GM12874 (cell line): Measurements from ENCODE around the gene HPS4.

ENCODE experiments used
- TF ChIP-seq, protein P1 (sequence below): IDR thresholded peaks from 2 replicates; pipeline ENCODE4 v1.5.1; 2011; ENCODE audit warnings: low read depth, mild to moderate bottlenecking, control low read depth, low read length, moderate library complexity; ENCODE audit not compliant: insufficient read depth

HPS4 gene

DNA sequence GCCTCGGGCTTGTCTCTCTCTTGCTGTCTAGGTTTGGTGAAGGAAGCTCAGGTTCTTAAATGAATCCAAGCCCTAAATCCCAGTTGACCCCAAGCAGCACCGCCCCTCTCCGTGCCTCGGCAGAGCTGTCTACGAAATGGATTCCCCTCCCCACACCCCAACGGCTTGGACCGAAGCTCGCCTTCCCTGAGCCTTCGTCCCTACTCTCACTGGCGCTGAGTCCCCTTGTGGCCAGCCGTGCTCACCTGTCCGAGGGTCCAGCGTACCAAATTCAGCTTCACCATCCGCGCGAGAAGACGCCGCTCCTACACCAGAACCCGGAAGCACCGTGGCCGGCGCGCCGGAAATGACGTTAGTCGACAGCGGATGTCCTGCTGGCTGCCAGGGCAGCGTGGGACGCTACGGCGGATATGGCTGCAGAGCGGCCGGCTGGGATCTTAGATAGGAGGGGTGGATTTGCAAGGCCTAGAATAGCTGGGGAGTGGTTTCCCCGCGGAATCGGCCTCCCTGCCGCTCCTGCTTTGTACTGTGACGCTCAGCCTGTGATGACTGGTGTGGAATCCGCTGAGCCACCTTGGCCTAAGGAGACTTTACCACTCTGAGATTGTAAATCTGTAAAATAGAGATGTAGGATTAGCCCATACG lies 28.7 kb upstream of the HPS4 start, which contains the start of gene TFIP11:
TFIP11 (minus strand) TSS at position 325 of the 645 bp plus-strand sequence. CDS start 2,201 bp downstream, outside the sequence.
- TF ChIP-seq, protein P1, sequence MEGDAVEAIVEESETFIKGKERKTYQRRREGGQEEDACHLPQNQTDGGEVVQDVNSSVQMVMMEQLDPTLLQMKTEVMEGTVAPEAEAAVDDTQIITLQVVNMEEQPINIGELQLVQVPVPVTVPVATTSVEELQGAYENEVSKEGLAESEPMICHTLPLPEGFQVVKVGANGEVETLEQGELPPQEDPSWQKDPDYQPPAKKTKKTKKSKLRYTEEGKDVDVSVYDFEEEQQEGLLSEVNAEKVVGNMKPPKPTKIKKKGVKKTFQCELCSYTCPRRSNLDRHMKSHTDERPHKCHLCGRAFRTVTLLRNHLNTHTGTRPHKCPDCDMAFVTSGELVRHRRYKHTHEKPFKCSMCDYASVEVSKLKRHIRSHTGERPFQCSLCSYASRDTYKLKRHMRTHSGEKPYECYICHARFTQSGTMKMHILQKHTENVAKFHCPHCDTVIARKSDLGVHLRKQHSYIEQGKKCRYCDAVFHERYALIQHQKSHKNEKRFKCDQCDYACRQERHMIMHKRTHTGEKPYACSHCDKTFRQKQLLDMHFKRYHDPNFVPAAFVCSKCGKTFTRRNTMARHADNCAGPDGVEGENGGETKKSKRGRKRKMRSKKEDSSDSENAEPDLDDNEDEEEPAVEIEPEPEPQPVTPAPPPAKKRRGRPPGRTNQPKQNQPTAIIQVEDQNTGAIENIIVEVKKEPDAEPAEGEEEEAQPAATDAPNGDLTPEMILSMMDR, result no peak

DNA sequence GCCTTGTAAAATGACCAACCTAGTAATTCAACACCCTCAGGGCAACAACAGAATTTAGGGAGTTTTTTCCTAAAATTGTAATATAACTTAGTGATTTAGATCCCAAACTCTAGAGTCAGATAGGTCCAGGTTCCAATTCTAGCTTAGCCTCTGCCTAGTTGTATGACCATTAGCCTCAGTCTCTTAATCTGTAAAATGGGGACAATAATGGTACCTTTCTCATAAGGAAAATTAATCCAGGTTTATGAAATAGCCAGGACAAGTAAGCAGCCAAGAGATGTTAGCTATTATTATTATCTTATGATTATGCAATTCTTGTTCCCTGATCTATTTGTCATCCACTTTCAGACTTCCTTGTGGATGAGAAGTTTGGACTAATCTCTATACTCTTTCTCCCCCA lies 24.6 kb upstream of the HPS4 start:
- TF ChIP-seq, protein P1, result no peak

DNA sequence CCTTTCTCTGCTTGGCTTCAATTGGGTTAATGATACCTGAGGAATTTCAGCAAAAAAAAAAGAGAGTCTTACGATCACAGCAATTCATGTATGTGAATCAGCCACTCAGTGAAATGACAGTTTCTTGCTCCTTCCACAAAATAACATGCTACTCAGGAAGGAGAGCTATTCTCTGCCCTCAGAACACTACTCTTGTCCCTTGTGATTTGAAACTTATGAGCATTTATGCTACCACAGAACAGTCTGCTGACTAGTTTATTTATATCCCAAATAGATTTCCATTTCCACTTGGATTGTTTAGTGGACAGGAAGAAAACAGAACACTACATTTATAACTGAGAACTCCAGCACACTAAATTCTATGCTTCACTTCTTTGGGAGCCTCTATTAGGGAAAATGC lies 20.2 kb upstream of the HPS4 start:
- TF ChIP-seq, protein P1, result no peak

DNA sequence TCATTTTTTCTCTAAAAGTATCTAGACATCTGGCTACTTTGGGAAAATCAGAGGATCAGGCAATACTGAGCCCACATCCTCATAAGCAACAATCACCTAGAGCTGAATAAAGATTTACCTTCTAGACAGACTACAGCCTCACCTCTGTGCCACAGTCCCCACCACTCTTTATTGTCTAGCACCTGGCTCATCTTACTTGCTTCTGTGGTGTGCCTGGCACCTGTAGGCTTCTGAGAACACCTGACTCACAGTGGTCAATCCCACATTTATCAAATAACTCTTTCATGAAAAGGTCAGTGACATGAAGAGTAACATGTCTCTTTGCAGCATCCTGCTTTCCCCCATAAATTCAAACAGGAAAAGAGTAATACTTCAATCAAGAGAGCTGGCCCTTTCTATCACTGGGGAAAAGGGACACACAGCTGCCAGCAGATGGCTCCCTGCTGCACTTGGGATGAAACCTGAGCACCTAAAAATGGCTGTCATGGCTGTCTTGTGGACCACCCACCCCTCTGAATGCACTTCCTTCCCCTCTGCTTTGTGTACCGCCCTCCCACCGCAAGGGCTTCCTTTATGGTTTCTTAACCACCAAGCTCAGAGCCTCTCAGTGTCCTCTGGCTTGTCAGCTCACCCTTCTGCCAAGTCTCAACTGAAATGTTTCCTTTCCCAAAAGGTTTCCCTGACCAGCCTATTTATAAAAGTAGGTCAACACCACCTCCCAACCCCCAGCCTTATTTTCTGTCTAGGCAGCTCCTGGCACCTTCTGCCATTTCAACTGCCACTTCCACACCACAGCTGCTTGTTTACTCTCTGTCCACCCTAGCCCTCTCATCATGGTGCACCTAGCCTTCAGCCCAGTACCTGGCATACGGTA lies 19.3 kb upstream of the HPS4 start:
- TF ChIP-seq, protein P1, result peak; percentile 64

DNA sequence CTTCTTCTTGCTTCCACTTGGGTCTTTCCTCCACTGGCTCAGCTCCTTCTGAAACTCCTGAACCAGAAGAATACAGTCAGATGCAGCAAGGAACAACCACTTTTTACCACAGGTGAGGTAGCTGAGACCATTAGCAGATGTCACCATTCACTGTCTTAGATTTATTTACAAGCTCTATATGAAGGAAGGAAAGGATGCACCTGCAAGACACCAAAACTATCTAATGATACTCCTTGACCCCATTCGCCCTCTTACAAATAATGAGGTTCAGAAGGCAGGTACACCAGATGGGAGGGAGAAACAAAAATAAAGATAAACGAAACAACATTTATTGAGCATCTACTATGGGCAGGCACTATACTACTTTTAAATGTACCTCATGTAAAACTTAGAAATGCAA lies 18.4 kb upstream of the HPS4 start:
- TF ChIP-seq, protein P1, result no peak

DNA sequence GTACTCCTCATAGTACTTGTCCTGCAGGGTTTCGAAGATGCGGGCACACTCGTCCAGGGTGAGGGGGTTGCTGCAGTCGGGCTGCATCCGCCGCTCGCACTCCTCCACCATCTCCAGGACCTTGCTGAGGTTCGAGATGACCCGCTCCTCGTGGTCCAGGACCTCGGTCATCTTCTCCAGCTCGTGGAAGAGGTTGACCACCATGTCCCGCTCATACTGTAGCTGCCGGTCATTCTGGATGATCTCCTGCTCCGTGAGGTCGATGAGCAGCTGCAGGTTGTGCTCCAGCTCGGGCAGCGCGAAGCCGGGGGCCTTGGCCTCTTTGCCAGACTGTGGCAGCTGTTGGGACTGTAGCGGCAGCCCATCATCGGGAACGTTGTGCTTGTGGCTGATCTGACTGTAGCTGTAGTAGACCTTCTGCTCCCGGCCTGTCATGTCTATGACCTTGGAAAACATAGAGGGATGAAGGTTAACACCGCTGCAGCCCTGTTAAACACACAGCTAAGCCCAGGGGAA lies 15.7 kb upstream of the HPS4 start:
- TF ChIP-seq, protein P1, result no peak

DNA sequence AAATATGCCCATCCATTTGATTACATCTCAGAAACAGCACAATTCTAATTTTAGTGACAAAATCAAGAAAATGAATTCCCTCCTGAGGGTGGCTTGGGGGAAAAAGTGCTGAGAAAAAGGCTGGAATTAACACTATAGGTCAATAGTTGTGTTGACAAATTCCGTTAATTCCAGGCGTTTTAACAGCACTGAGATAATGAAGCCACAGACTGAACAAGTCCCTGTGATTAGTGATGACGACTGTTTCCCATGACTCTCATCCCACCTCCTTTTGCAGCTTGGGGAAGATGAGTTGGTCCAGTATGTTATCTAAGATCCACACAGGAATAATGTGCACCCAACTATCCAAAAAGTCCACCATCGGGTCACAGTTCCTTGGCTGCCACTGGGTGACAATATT lies 12.9 kb upstream of the HPS4 start:
- TF ChIP-seq, protein P1, result no peak
